ENCODE data around the gene DPP4.
A peak's percentile ranks its signal among the peaks of the same experiment; 100 is the strongest.

The DPP4 gene

GRCh38 chr2:162072976-162073887 is 783 bp downstream of the DPP4 start:
- ATAC-seq (replicated peaks) (peak in 1 of 2 donors; percentile 6), DNase-seq (no peak)
- Mint-ChIP-seq H3K9me3 (peaks cover 3 to 6% of the 10 kb centered on the region in 2 donors), H3K36me3 (peaks cover 0 to 3% of the 10 kb centered on the region in 2 donors), H3K4me3 (peak overlapping the region; percentile 84 to 86), H3K4me1 (peaks cover 7 to 18% of the 10 kb centered on the region in 2 donors), H3K27ac (peak overlapping the region; percentile 73), H3K27me3 (peaks cover 40 to 52% of the 10 kb centered on the region in 2 donors)

GRCh38 chr2:162072181-162072702 is 1.8 kb downstream of the DPP4 start:
- DNase-seq (no peak), ATAC-seq (replicated peaks) (no peak)
- H3K4me1 Mint-ChIP-seq: peaks cover 7 to 18% of the 10 kb centered on the region in 2 donors
- no peak overlapping the region for H3K27ac Mint-ChIP-seq
- H3K9me3 Mint-ChIP-seq: no peaks in the 10 kb centered on the region
- H3K36me3 Mint-ChIP-seq: no peaks in the 10 kb centered on the region
- H3K27me3 Mint-ChIP-seq: peaks cover 37 to 48% of the 10 kb centered on the region in 2 donors
- no peak overlapping the region for H3K4me3 Mint-ChIP-seq

GRCh38 chr2:162071001-162071400 is 3.0 kb downstream of the DPP4 start:
- H3K27ac Mint-ChIP-seq: no peak overlapping the region
- peaks cover 35 to 44% of the 10 kb centered on the region in 2 donors for H3K27me3 Mint-ChIP-seq
- H3K9me3 Mint-ChIP-seq: no peaks in the 10 kb centered on the region
- H3K36me3 Mint-ChIP-seq: no peaks in the 10 kb centered on the region
- peaks cover 7 to 18% of the 10 kb centered on the region in 2 donors for H3K4me1 Mint-ChIP-seq
- no peak overlapping the region for H3K4me3 Mint-ChIP-seq
- ATAC-seq (replicated peaks) (no peak), DNase-seq (no peak)

- H3K4me3 Mint-ChIP-seq: no peak overlapping the region
- no peak overlapping the region for H3K27ac Mint-ChIP-seq
- no peaks in the 10 kb centered on the region for H3K9me3 Mint-ChIP-seq
- DNase-seq (no peak), ATAC-seq (replicated peaks) (no peak)
- H3K4me1 Mint-ChIP-seq: peaks cover 7 to 18% of the 10 kb centered on the region in 2 donors
- H3K27me3 Mint-ChIP-seq: peaks cover 29 to 38% of the 10 kb centered on the region in 2 donors
- no peaks in the 10 kb centered on the region for H3K36me3 Mint-ChIP-seq
Measured at GRCh38 chr2:162070228-162070936, 3.6 kb downstream of the DPP4 start.

- DNase-seq: no peak
- Mint-ChIP-seq H3K4me1 (peaks cover 6 to 12% of the 10 kb centered on the region in 2 donors), H3K27ac (no peak overlapping the region), H3K9me3 (no peaks in the 10 kb centered on the region), H3K27me3 (peaks cover 22 to 28% of the 10 kb centered on the region in 2 donors), H3K36me3 (no peaks in the 10 kb centered on the region), H3K4me3 (no peak overlapping the region)
- ATAC-seq (replicated peaks): no peak
Measured at GRCh38 chr2:162069267-162069903, 4.6 kb downstream of the DPP4 start.

GRCh38 chr2:162067596-162067995 is 6.4 kb downstream of the DPP4 start:
- DNase-seq: no peak
- Mint-ChIP-seq H3K9me3 (no peaks in the 10 kb centered on the region), H3K36me3 (no peaks in the 10 kb centered on the region), H3K27ac (no peak overlapping the region), H3K27me3 (peaks cover 10 to 13% of the 10 kb centered on the region in 2 donors), H3K4me3 (no peak overlapping the region), H3K4me1 (peaks cover 15 to 17% of the 10 kb centered on the region in 2 donors)
- ATAC-seq (replicated peaks): no peak

- Mint-ChIP-seq H3K9me3 (no peaks in the 10 kb centered on the region), H3K27me3 (peaks cover 6 to 10% of the 10 kb centered on the region in 2 donors), H3K36me3 (no peaks in the 10 kb centered on the region), H3K27ac (no peak overlapping the region), H3K4me1 (peaks cover 16 to 18% of the 10 kb centered on the region in 2 donors), H3K4me3 (no peak overlapping the region)
- no peak for DNase-seq
- no peak for ATAC-seq (replicated peaks)
Measured at GRCh38 chr2:162065767-162066166, 8.2 kb downstream of the DPP4 start.

GRCh38 chr2:162063899-162064298 is 10.1 kb downstream of the DPP4 start:
- peaks cover 0 to 4% of the 10 kb centered on the region in 2 donors for H3K27me3 Mint-ChIP-seq
- DNase-seq (no peak), ATAC-seq (replicated peaks) (peak; percentile 52 to 75)
- H3K4me1 Mint-ChIP-seq: peaks cover 16 to 18% of the 10 kb centered on the region in 2 donors
- H3K4me3 Mint-ChIP-seq: peak overlapping the region in 1 of 2 donors; percentile 19
- H3K27ac Mint-ChIP-seq: no peak overlapping the region
- H3K36me3 Mint-ChIP-seq: no peaks in the 10 kb centered on the region
- H3K9me3 Mint-ChIP-seq: no peaks in the 10 kb centered on the region

GRCh38 chr2:162063281-162063680 is 10.7 kb downstream of the DPP4 start:
- H3K27ac Mint-ChIP-seq: no peak overlapping the region
- H3K4me1 Mint-ChIP-seq: peaks cover 16 to 18% of the 10 kb centered on the region in 2 donors
- H3K4me3 Mint-ChIP-seq: no peak overlapping the region
- DNase-seq (no peak), ATAC-seq (replicated peaks) (peak in 1 of 2 donors; percentile 22)
- no peaks in the 10 kb centered on the region for H3K9me3 Mint-ChIP-seq
- H3K27me3 Mint-ChIP-seq: peaks cover 0 to 4% of the 10 kb centered on the region in 2 donors
- no peaks in the 10 kb centered on the region for H3K36me3 Mint-ChIP-seq

GRCh38 chr2:162062559-162062958 is 11.5 kb downstream of the DPP4 start:
- Mint-ChIP-seq H3K27ac (no peak overlapping the region), H3K4me1 (peaks cover 16 to 18% of the 10 kb centered on the region in 2 donors), H3K9me3 (peaks cover 0 to 2% of the 10 kb centered on the region in 2 donors), H3K27me3 (peaks cover 0 to 4% of the 10 kb centered on the region in 2 donors), H3K36me3 (peaks cover 0 to 2% of the 10 kb centered on the region in 2 donors), H3K4me3 (no peak overlapping the region)
- no peak for DNase-seq
- ATAC-seq (replicated peaks): no peak

- Mint-ChIP-seq H3K4me3 (no peak overlapping the region), H3K27ac (no peak overlapping the region), H3K9me3 (peaks cover 2 to 10% of the 10 kb centered on the region in 2 donors), H3K27me3 (peaks cover 0 to 4% of the 10 kb centered on the region in 2 donors), H3K36me3 (peaks cover 0 to 3% of the 10 kb centered on the region in 2 donors), H3K4me1 (peaks cover 16 to 18% of the 10 kb centered on the region in 2 donors)
- no peak for ATAC-seq (replicated peaks)
- DNase-seq: no peak
Measured at GRCh38 chr2:162061021-162061420, 13.0 kb downstream of the DPP4 start.

- Mint-ChIP-seq H3K36me3 (peaks cover 0 to 3% of the 10 kb centered on the region in 2 donors), H3K27ac (no peak overlapping the region), H3K9me3 (peaks cover 5 to 13% of the 10 kb centered on the region in 2 donors), H3K27me3 (peaks cover 0 to 4% of the 10 kb centered on the region in 2 donors), H3K4me3 (no peak overlapping the region), H3K4me1 (peaks cover 16 to 18% of the 10 kb centered on the region in 2 donors)
- ATAC-seq (replicated peaks) (no peak), DNase-seq (no peak)
Measured at GRCh38 chr2:162060532-162060931, 13.5 kb downstream of the DPP4 start.

- no peak overlapping the region for H3K27ac Mint-ChIP-seq
- peaks cover 16 to 17% of the 10 kb centered on the region in 2 donors for H3K4me1 Mint-ChIP-seq
- H3K4me3 Mint-ChIP-seq: no peak overlapping the region
- H3K27me3 Mint-ChIP-seq: peaks cover 0 to 4% of the 10 kb centered on the region in 2 donors
- DNase-seq: no peak
- H3K36me3 Mint-ChIP-seq: peaks cover 0 to 3% of the 10 kb centered on the region in 2 donors
- ATAC-seq (replicated peaks): peak in 1 of 2 donors; percentile 45
- H3K9me3 Mint-ChIP-seq: peaks cover 5 to 13% of the 10 kb centered on the region in 2 donors
Measured at GRCh38 chr2:162058973-162059668, 14.9 kb downstream of the DPP4 start.

Data from stimulated activated naive B cell treated with anti-CD40 and anti-IgM and Interleukin-4, amounts not matched to agents 10 μg/mL and 1 μg/mL and 100 μg/mL, for 72 hours (primary cell).